ENCODE results near the gene BBS9.

The BBS9 gene

DNA sequence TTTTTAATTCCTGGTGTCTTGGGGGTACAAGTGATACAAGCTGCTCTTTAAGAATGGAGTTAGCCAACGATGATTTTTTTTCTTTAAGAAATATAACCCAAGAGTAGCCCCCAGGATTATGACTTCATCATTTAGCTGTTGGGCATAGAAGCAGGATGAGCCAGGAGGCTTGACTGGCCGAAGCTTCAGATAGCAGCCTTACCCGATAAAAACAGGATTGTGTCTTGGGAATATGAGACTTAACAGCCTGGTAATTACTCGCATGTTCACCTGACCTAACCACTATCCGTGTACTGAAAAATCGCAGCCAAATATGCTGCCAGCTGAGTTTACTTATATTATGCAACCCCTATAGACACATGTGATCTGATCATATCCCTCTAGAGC lies 430.0 kb downstream of the BBS9 start:
- DNase-seq = no peak

DNA sequence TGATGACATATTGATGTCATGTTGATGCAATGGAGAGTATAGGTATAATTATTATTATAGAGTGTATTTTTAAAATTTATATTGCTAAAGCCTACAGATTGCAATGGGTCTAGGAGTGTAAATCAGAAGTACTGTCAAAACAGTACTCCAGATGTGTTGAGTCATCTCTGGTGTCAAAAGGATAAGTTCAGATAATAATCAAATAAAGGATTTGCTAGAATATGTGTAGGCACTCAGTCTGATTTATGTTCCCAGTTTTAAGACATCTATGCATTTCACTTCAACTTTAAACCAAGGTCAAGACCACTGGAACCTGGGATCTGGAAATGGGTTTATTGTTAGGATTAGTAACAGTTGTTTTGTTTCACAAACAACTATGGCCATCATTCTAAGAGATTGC lies 433.6 kb downstream of the BBS9 start:
- no peak for DNase-seq

DNA sequence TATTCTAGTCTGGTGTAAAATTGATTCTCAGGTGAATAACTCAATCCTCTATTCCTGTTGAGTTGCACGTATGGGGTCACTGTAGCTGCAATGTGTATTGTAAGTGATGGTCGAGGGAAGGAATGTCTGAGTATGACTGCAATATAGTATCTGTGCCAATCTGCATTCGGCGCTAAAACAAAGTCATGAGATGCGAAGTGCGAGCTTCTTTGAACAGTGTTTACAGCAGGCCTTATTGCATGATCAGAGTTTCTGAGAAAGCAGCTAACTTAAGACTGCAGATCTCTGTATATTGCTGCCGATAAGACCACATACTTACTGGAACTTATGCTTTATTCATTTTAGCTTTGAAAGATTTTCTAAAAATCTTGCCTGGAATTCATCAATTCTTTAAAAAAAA lies 434.3 kb downstream of the BBS9 start:
- no peak for DNase-seq

DNA sequence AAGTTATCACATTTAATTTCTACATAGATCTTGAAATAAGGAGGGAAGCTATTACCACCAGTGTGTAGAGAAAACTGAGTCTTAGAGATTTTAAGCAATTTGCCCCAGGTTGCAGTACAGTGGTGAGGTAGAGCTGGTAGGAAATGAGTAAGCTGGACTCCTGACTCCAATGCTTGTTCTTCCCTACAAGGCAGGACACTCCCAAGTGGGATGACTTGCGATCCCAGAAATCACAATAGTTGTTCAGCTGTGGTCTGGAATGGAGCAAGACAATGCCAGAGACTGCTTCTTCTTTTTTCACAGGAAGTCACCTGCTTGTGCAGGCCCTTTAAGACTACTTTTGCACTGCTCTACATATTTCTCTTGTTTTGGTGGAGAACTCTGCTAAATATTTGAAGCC lies 448.8 kb downstream of the BBS9 start:
- no peak for DNase-seq

DNA sequence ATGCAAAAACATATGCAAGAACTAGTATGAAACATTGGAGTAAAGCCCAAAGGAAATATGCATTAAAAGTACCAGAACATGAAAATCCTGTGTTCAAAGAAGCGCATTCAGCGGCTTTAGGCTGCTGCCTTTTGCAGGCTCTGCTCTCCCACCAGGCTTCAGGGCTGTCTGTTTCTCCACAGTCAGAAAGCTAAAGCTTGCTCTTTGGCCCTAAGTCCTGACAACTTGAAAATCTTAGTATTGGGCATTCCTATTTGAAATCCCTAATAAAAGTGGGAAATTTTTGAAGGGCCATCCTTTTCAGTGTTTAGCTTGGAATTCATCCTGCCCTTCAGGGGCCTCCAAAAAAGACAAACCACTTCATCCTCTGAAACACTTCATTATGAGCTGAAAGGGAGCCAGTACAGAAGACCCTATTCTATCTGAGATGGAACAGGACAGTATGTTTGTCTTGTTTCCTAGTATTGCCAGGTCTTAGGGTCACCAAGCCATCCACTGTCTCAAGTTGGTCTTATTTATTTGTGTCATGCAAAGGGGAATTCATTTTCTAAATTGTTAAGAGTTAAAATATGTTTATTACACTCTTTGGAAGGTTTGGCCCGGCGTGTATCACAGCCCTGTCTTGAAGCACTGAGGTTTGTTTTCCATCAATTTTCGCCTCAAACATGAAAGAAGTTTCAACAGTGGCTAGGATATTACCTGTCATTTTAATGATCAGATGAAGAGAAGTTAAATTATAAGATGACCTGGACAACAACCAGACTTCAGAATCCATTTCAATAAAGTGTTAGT lies 449.7 kb downstream of the BBS9 start:
- no peak for DNase-seq

DNA sequence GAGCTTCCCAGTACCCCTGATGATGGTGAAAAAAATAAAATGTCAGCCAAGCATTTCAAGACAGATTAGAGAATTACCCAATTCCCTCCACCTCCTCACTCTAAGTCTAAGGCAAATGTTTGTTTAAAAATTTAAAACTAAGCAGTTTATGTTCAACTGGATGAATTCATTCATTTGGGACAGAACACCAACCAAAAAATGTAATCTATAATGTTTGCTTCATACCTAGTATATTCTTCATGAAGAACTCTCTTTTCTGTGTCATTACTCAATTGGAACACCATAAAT lies 450.3 kb downstream of the BBS9 start:
- DNase-seq = no peak

DNA sequence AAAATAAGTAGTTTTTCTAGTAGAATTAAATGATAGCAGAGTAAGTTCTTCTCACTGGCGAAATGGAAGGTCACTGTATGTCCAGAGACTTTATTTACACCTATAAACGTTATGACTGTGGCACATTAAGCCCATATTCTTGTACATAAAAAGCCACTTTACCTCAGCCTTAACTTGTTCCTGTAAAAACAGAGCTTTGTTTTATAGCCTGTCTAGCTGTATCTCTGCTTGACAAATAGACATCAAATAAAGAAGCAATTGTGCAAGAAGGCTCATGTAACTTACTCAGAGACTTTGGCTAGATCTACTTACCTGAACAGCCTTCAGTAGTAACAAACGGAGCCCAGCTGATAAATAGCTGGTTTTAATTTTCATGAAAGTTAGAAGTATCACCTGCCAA lies 451.9 kb downstream of the BBS9 start:
- no peak for DNase-seq

DNA sequence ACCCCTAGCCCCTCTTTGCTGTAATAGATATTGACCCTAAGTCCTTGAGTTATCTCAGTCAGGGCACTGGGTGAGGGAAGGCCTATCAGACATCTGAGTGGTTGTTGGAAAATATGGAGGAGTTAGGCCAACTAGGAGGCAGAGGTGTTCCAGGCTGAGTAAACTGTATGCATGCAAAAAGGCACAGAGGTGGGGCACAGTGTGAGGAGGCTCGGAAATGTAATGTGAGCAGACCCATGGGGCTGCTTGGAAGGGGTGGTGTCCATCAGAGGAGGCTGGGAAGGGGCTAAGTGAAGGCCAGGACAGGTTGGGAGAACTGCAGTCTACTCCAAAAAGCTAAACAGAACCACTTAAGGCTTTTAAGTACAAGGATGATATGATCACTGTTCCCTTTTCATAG lies 452.7 kb downstream of the BBS9 start:
- no peak for DNase-seq

DNA sequence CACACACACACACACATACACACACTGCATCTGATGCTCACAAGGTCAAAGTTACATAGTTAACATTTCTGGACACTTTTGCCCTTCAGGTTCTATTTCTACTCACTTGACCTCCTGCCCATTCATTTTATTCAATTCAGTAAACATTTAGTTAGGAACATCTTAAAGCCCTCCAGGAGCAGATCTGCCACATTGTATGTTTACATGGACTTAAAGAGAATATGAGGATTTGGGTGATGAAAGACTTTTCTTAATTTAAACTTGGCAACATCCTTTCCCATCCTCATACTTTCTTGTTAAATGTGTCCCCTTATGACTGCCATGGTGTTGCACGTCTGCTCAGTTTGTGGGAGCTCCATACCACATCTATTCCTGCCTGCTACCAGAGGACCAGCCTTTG lies 453.2 kb downstream of the BBS9 start:
- no peak for DNase-seq

DNA sequence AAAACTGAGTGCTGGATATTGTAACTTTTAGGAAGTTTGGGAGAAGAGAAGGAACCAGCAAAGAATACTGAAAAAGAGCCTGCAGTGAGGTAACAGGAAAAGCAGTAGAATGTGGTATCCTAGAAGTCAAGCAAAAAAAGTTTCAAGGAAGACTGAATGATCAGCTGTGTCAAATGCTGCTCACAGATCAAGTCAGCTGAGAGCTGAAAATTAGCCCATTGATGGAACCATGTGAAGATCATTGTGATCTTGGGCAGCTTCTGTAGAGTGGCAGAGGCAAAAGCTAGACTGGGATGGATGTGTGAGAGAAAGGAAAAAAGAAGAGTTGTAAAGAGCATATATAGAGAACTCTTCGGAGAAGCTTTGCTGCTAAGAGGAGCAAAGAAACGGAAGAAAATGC lies 460.5 kb downstream of the BBS9 start:
- no peak for DNase-seq

DNA sequence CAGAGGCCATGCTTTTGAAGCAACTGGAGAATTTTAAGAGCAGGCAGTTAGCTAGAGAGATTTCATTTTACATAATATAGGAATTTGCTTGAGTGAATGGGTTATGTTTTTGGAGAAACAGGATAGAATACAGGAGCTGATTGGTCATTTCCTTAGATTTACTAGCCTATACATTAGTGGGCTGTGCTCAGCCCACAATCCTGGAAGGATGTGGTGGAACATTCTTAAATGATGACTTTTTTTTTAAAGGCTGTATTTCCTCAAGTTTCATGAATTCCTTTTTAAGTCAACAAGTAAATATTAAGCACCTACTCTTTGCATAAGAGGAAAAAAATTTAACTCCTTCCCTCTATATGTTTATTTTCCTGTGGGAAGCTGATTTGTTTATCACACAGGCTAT lies 461.6 kb downstream of the BBS9 start:
- DNase-seq = no peak

DNA sequence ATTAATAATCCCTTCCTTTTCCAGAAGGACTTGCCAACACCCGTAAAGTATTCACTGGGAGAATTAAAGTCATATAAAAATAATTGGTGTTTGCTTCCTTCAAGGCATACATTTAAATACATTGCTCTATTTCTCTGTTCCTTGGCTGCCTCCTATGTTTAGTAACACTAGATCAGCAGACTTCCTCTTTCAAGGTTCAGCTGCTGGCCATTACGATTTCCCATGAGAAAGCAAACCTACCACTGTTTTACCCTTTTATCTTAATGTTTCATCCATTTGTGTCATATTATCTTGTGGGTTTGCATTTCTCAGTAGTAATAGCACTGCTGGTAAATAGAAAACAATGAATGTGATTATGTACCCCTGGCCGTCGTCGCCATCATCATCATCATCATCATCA lies 462.1 kb downstream of the BBS9 start:
- no peak for DNase-seq

DNA sequence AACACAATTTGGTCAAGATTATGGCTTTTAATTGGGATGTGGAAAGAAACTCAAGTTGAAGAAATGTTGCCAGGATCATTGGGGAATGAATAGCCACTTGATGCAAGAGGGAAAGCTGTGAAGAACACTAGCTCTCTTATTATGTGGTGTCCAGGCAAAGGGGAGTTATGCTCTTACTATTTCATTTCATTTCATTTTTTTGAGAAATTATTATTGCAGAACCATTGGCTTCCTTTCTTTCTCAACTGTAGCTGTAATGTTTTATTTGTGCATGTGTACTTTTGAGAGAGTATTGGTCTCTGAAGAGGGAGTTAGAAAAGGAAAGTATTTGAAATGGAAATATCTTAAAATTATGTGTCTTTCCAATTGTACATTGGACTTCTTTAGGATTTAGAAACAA lies 463.4 kb downstream of the BBS9 start:
- DNase-seq = no peak

DNA sequence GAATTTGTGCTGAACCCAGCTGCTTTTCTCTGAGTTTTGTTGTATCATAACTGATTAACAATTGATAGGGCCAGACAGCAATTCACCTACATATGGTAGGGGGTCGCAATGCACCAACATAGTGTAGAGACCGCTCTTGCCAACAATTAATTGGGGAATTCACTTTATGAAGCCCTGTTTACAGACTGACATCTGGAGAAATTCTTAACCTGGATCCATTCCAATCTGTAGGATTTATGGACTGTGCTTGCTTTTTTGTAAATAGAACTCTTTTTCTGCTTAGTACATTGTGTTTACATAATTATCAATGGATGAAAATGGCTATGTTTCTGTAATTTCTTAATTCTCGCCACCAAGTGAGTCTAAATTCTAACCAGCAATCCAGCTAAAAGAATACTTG lies 464.2 kb downstream of the BBS9 start:
- DNase-seq = no peak

DNA sequence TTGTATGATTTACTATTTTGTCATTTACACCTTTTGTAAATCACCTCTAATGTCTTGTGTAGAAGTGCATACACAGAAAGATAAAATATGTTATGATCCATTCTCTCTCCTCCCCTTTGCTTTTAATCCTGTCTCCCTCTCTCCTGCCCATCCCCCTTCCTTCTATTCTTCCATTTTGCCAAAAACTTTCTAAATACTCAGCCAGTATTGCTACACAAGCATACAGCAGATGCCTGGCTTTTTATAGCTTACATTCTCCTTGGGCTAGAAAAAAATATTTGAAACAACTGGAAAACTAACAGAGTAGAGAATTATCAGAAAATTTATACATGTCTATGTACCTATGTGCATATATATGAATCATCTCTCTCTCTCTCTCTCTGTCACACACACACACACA lies 467.3 kb downstream of the BBS9 start:
- DNase-seq = no peak

DNA sequence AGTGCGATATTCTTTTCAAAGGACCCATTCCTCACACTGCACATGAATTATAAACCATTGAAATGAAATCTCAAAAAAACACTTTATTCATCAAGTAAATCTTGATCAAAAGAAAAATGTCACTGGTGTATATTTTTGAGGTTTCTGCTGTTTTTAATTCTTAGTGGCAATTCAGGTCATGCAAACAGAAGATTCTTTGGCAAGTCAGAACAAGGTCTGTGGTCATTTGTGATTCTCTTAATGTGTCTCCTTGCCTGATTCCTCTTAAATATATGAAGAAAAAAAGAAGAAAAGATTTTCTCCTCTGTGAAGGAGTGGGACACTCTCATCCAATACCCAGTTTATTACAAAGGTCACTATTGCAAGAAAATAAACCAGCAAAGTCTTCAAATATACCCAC lies 467.8 kb downstream of the BBS9 start:
- DNase-seq = no peak

DNA sequence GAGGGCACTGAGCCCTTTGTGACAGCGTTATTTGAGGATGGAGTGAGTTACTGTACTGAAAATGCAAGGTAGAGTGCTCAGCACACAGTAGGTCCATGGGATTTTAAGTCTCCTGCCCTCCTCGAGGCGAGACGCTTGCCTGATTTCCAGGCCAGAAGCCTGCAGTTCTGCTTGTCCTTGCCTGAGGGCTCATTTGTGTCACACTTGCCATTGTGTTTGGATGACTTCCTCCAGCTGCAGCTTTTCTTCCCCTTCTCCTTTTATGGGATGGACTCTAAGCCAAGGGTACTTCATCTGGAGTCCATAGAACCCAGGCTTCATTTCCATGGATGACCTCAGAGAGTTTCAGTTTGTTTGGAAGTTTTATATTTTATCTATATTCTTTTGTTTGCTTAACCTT lies 471.7 kb downstream of the BBS9 start:
- no peak for DNase-seq

DNA sequence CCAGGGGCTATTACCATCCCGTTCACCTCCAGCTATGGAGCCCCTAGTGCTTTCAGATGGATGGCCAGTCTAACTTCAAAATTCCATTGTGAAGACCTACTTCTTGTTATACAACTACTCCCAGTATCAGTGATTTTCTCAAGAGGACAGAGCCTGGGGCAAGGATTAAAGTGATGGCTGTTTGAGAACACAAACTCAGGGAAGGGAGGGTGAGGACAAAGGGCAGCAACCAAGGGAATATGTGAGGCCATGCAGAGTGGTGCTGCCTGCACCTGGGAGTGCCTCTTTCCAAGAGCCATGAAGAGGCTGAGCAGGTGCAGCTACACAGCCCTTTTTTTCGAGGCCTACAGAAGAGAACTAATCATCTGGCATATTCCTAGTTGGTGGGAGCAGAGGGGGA lies 472.5 kb downstream of the BBS9 start:
- DNase-seq = no peak

DNA sequence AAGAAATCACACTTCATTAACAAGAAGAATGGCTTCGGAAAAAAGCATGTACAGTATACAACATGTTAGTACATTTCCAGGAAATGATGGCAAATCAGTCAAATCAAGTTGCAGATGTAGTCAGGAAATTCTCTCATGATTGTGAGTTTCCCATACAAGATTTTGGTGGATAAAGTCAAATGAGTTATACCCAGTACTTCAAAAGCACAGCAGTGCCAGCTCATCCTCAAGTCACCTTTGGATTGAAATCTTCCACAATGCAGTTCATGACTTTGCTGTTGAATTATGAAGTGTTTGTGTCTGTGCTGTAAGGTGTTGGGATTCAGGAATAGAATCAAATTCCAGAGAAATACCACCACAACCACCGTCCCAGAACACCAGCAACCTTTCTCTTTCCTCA lies 474.7 kb downstream of the BBS9 start:
- DNase-seq = no peak

DNA sequence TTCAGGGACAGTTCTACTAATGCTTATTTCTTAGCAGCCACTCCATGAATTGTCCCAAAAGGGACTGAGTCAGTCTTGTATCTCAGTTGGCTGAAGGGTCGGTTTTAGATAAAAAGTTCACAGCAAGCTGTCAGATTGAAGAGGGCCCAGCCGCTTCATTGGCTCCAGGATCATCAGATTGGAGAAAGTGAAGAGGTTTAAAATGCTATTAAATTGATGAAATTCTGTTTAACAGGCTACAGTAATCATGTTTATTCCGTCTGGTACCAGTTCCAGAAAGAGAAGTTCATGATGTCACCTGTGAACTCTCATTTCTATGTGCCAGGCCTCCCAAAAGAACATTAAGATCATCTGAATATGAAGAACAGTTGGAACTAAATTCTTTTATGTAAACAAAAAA lies 481.6 kb downstream of the BBS9 start:
- DNase-seq = no peak

DNA sequence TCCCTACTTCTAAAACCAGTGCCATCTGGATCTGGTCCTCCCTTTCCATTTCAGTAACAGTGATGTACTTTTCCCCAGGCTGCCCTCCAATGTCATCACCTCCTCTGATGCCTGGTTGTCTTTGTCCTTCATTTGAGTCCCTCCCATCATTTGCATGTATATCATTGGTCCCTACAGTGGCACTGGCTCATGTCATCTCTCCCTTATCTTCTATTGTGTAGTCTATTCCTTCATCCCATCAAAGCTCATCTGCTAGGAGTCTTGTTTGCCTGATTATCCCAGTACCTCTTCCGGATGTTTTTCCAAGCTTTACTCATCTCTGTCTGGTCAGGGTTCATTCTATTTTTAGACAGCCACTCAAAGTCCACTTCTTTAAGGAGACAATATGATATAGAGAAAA lies 483.1 kb downstream of the BBS9 start:
- no peak for DNase-seq

DNA sequence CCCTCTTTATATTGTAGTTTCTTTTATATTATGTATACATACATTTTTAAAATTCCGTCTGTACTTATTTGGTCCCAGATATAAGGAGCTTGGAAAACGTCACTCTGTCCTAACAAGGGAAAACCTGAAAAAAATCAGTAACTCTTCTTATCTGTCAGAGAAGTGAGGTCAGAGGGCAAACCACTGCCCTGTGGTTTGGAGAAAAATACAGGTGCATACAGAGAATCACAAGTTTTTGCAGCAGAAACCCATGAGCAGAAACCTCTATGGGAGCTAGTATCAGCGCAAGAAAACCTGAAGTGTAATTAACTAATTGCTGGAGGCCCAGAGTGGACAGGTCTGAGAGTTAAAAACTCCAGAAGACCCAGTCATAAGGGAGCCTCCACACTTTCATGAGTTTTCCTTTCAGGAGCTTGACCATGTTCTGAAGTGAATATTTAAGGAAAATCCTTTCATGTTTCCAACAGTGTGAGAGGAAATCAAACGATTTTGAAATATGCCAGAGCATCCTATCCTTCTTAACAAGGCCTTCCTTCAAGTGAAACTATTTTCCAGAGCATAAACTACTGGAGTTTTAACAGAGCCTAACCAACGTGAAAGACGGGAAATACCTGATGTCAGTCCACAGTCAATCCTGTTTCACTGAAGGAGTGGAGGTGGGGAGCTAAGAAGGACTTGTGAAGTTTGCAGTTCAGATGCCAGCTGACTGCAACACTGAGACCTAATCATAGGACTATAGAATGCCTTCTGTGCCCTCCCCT lies 485.2 kb downstream of the BBS9 start:
- no peak for DNase-seq

DNA sequence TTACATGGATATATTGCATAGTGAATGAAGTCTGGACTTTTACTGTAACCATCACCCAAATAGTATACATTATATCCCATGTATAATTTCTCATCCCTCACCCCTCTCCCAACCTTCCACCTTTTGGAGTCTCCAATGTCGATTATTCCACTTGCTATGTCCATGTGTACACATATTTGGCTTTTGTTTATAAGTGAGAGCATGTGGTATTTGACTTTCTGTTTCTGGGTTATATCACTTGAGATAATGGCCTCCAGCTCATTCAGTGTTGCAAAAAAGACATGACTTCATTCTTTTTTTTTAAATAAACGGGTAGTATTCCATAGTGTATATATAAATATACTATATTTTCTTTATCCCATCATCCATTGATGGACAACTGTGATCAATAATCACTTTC lies 487.4 kb downstream of the BBS9 start:
- no peak for DNase-seq

DNA sequence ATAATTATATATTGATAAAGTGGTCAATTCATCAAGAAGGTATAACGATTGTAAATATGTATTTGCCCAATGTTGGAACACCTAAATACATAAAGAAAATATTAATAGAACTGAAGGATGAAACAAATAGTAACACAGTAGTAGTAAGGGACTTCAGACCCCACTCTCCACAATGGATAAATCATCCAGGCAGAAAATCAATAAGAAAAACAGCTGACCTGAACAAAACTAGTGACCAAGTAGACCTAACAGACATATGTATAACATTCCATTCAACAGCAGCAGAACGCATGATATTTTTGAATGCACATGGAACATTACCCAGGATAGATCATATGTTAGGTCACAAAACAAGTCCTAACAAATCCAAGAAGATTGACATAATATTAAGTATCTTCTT lies 489.9 kb downstream of the BBS9 start:
- DNase-seq = no peak

DNA sequence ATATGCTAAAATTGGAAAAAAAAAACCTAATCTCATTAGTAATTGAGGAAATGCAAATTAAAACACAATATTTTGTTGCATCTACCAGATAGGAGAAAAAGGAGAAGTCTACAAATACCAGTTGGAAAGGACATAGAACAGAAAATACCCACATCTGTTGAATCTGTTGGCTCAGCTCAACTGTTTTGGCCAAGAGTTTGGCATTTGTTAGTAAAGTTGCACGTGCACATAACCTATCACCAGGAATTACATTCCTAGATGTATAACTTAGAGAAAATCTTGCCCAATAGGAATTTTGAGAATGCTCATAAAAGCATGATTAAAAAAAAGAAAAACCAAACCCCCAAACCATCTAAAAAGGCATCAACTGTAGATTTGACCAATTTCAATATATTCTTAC lies 493.9 kb downstream of the BBS9 start:
- DNase-seq = no peak

Measured in Kasumi-1 (cell line).